ENCODE data around the gene CLECL1. TPM values are rescaled to one million over a fixed set of nuclear protein-coding genes. Genes with fewer than 3 reads are reported as not detected.
"Not testable (repeated sequence)": the region's sequence is repeated elsewhere in the genome, so short reads cannot be mapped to it uniquely, and the experiment has no call there.

Gene CLECL1
- total RNA-seq, 1 donor from 2014 or later = 111 TPM

- no peaks in the 10 kb centered on the region for H3K27me3 Mint-ChIP-seq
- intact Hi-C loops (cut with micrococcal nuclease) = loop anchor here (1.0 kb wide), 1 partner anchor 9 kb away; no protein-coding TSS in a partner anchor
- no peak overlapping the region for H3K4me3 Mint-ChIP-seq
- TF ChIP-seq, protein P1, sequence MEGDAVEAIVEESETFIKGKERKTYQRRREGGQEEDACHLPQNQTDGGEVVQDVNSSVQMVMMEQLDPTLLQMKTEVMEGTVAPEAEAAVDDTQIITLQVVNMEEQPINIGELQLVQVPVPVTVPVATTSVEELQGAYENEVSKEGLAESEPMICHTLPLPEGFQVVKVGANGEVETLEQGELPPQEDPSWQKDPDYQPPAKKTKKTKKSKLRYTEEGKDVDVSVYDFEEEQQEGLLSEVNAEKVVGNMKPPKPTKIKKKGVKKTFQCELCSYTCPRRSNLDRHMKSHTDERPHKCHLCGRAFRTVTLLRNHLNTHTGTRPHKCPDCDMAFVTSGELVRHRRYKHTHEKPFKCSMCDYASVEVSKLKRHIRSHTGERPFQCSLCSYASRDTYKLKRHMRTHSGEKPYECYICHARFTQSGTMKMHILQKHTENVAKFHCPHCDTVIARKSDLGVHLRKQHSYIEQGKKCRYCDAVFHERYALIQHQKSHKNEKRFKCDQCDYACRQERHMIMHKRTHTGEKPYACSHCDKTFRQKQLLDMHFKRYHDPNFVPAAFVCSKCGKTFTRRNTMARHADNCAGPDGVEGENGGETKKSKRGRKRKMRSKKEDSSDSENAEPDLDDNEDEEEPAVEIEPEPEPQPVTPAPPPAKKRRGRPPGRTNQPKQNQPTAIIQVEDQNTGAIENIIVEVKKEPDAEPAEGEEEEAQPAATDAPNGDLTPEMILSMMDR (IDR thresholded peaks at IDR 0.05) = no peak
- H3K36me3 Mint-ChIP-seq (ENCODE audit: low read depth) = peaks cover 57% of the 10 kb centered on the region
- CTCF ChIA-PET = interaction anchor here (1.3 to 1.4 kb wide), 2 partner anchors 51 to 100 kb away, joined by 3 read pairs; no protein-coding TSS in a partner anchor
- POLR2A ChIA-PET = interaction anchor here (0.7 to 1.6 kb wide), 6 partner anchors 20 to 101 kb away, joined by 3 to 6 read pairs (median 4); partner anchors contain the start of gene CLEC2D
- H3K27ac Mint-ChIP-seq = peak overlapping the region; percentile 50
- ATAC-seq (ENCODE audit: low read depth) = no peak
- peaks cover 82% of the 10 kb centered on the region for H3K4me1 Mint-ChIP-seq
- H3K9me3 Mint-ChIP-seq = peaks cover 8% of the 10 kb centered on the region
- DNase-seq = no peak
Measured at GRCh38 chr12:9697619-9698018, 35.3 kb downstream of the CLECL1 start.

DNA sequence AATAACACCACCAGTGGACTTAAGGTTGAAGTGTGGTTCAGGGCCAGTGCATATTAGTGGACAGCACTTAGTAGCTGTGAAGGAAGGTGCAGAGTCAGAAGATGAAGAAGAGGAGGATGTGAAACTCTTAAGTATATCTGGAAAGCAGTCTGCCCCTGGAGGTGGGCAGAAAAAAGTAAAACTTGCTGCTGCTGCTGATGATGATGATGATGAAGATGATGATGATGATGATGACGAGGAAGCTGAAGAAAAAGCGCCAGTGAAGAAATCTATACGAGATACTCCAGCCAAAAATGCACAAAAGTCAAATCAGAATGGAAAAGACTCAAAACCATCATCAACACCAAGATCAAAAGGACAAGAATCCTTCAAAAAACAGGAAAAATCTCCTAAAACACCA lies 37.2 kb downstream of the CLECL1 start:
- ATAC-seq (ENCODE audit: low read depth); H3K27me3 Mint-ChIP-seq; H3K9me3 Mint-ChIP-seq; DNase-seq: not testable (repeated sequence)
- intact Hi-C loops (cut with micrococcal nuclease) = loop anchor here (1.0 kb wide), 1 partner anchor 8 kb away; no protein-coding TSS in a partner anchor
- Mint-ChIP-seq H3K36me3 (ENCODE audit: low read depth) (peaks cover 75% of the 10 kb centered on the region), H3K27ac (peak overlapping the region; percentile 69), H3K4me3 (peak overlapping the region; percentile 39), H3K4me1 (peaks cover 64% of the 10 kb centered on the region)
- ChIA-PET CTCF (interaction anchor here (0.6 kb wide), 1 partner anchor 61 kb away, joined by 3 read pairs; no protein-coding TSS in a partner anchor), POLR2A (interaction anchor here (1.0 kb wide), 1 partner anchor 20 kb away, joined by 3 read pairs; no protein-coding TSS in a partner anchor)

DNA sequence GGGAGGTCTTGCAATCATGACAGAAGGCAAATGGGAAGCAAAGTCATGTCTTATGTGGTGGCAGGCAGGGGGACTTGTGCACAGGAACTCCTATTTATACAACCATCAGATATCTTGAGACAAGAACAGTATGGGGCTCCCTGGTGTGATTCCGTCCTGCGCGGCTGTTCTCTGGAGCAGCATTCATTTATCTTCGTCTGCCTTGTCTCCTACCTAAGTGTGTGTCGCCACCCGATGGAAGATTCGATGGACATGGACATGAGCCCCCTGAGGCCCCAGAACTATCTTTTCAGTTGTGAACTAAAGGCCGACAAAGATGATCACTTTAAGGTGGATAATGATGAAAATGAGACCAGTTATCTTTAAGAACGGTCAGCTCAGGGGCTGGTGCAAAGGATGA lies 37.7 kb downstream of the CLECL1 start:
- ATAC-seq (ENCODE audit: low read depth) = not testable (repeated sequence)
- peaks cover 59% of the 10 kb centered on the region for H3K4me1 Mint-ChIP-seq

DNA sequence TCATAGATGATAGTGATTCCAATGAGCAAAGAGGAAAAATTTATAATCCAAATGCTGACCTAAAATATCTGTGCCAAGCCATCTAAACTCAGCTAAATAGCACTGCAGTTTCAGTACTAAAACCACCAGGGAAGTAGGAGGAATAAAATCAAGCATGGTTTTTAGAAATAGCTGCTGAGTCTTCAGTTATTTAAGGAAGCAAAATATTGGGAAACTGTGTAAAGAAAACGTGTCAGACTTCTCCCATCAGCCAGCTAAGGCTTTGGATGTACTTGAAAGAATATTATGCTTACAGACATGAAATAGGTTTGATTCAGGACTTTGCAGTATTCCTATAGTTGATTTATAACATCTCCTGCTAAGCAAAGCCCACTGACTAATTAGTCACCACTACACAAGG lies 38.7 kb downstream of the CLECL1 start:
- Mint-ChIP-seq H3K27me3 (no peaks in the 10 kb centered on the region), H3K27ac (peak overlapping the region; percentile 41), H3K4me3 (no peak overlapping the region), H3K4me1 (peaks cover 52% of the 10 kb centered on the region), H3K36me3 (ENCODE audit: low read depth) (peaks cover 85% of the 10 kb centered on the region), H3K9me3 (peaks cover 11% of the 10 kb centered on the region)
- ChIA-PET POLR2A (interaction anchor here (0.6 to 1.8 kb wide), 5 partner anchors 11 to 60 kb away, joined by 3 to 8 read pairs (median 4); partner anchors contain the start of gene CLEC2D), CTCF (interaction anchor here (2.0 kb wide), 2 partner anchors 14 to 59 kb away, joined by 8 read pairs; no protein-coding TSS in a partner anchor)
- ATAC-seq (ENCODE audit: low read depth) = no peak
- TF ChIP-seq, protein P1 (IDR thresholded peaks at IDR 0.05) = no peak
- no peak for DNase-seq
- intact Hi-C loops (cut with micrococcal nuclease) = no loop called here

More for the DNA sequence above, 37.7 kb downstream of the CLECL1 start:
- DNase-seq, H3K27me3 Mint-ChIP-seq, H3K4me3 Mint-ChIP-seq, H3K9me3 Mint-ChIP-seq: not testable (repeated sequence)
- intact Hi-C loops (cut with micrococcal nuclease) = loop anchor here (1.0 kb wide), 1 partner anchor 8 kb away; no protein-coding TSS in a partner anchor
- POLR2A ChIA-PET = interaction anchor here (1.0 kb wide), 1 partner anchor 19 kb away, joined by 3 read pairs; no protein-coding TSS in a partner anchor
- Mint-ChIP-seq H3K27ac (peak overlapping the region; percentile 69), H3K36me3 (ENCODE audit: low read depth) (peaks cover 78% of the 10 kb centered on the region)
- CTCF ChIA-PET = interaction anchor here (0.6 kb wide), 1 partner anchor 61 kb away, joined by 3 read pairs; no protein-coding TSS in a partner anchor

- Mint-ChIP-seq H3K27ac (peak overlapping the region; percentile 37), H3K27me3 (no peaks in the 10 kb centered on the region), H3K4me1 (peaks cover 49% of the 10 kb centered on the region), H3K4me3 (no peak overlapping the region), H3K36me3 (ENCODE audit: low read depth) (peaks cover 93% of the 10 kb centered on the region), H3K9me3 (peaks cover 15% of the 10 kb centered on the region)
- DNase-seq = no peak
- ChIA-PET POLR2A (interaction anchor here (1.1 to 1.8 kb wide), 3 partner anchors 13 to 58 kb away, joined by 3 to 4 read pairs (median 4); no protein-coding TSS in a partner anchor), CTCF (interaction anchor here (2.0 kb wide), 2 partner anchors 15 to 58 kb away, joined by 8 read pairs; no protein-coding TSS in a partner anchor)
- TF ChIP-seq, protein P1 (IDR thresholded peaks at IDR 0.05) = no peak
- intact Hi-C loops (cut with micrococcal nuclease) = no loop called here
- ATAC-seq (ENCODE audit: low read depth) = no peak
Measured at GRCh38 chr12:9692909-9693308, 40.0 kb downstream of the CLECL1 start.

DNA sequence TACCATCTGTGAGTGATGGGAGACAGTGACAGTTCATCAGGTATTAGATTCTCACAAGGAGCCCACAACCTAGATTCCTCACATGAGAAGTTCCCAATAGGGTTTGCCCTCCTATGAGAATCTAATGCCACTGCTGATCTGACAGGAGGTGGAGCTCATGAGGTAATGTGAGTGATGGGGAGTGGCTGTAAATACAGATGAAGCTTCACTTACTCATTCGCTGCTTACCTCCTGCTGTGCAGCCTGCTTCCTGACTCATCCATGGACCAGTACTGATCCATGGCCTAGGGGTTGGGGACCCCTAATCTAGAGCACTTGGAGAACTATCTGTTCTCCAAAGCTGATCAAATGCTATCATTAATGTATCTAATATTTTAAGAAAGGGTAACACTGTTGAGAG lies 45.7 kb downstream of the CLECL1 start:
- intact Hi-C loops (cut with micrococcal nuclease) = loop anchor here (1.0 to 2.0 kb wide), 2 partner anchors 8 to 14 kb away; no protein-coding TSS in a partner anchor
- Mint-ChIP-seq H3K27ac (no peak overlapping the region), H3K4me1 (peaks cover 61% of the 10 kb centered on the region), H3K27me3 (no peaks in the 10 kb centered on the region), H3K4me3 (no peak overlapping the region), H3K36me3 (ENCODE audit: low read depth) (peaks cover 93% of the 10 kb centered on the region), H3K9me3 (peaks cover 18% of the 10 kb centered on the region)
- peak; percentile 29 for ATAC-seq (ENCODE audit: low read depth)
- no peak for DNase-seq
- ChIA-PET POLR2A (interaction anchor here (0.6 to 5.4 kb wide), 14 partner anchors 8 to 343 kb away, joined by 3 to 41 read pairs (median 9); partner anchors contain the start of gene CLEC2D), CTCF (interaction anchor here (0.7 to 1.7 kb wide), 9 partner anchors 17 to 112 kb away, joined by 3 to 5 read pairs (median 4); no protein-coding TSS in a partner anchor)
- TF ChIP-seq, protein P1 (IDR thresholded peaks at IDR 0.05) = no peak

All from activated B cell treated with CpG ODN at 0.5 μM for 24 hours (primary cell).